Stomach (tissue), 9 donors: ENCODE results near the gene SPTY2D1. TPM values are rescaled to one million over a fixed set of nuclear protein-coding genes. Genes with fewer than 3 reads are reported as not detected.

ENCODE experiments used
- DNase-seq, 2 donors: peaks; one replicate each; pipeline versions ENCODE4 v3.0.0 to v3.0.0-alpha.2; 2013 to 2019
- H3K27ac ChIP-seq, 5 donors: fragments of 200-600 bp in 4 of 5; sonication (generic) in 4 of 5; one replicate each; pipeline ENCODE4 v1.5.1; 2013 to 2019; ENCODE audit warnings: mild to moderate bottlenecking in 1 of 5, moderate library complexity in 1 of 5
- H3K27me3 ChIP-seq, 3 donors: fragments of 200-600 bp; sonication (generic); one replicate each; pipeline ENCODE4 v1.5.1; 2017 to 2019; ENCODE audit warnings: mixed run types in 1 of 3
- H3K36me3 ChIP-seq, 4 donors: fragments of 200-600 bp; sonication (generic); 1 replicate in 3 of 4; 2 replicates in 1 of 4; pipeline ENCODE4 v1.5.1; 2016 to 2019
- H3K4me1 ChIP-seq, 4 donors: fragments of 200-600 bp; sonication (generic); one replicate each; pipeline ENCODE4 v1.5.1; 2016 to 2019
- H3K4me3 ChIP-seq, 4 donors: fragments of 200-600 bp; sonication (generic) in 3 of 4; one replicate each; pipeline ENCODE4 v1.5.1; 2016 to 2019; ENCODE audit warnings: mild to moderate bottlenecking in 1 of 4
- H3K9me3 ChIP-seq, 4 donors: fragments of 200-600 bp; sonication (generic); one replicate each; pipeline ENCODE4 v1.5.1; 2016 to 2019
- EP300 ChIP-seq: sonication (generic); formaldehyde crosslinking; IDR thresholded peaks from one replicate; pipeline ENCODE4 v1.6.1; 2017; ENCODE audit warnings: antibody characterized with exemption
- POLR2A ChIP-seq, 4 donors: fragments of 450-650 bp; IDR thresholded peaks; one replicate each; pipeline ENCODE4 v1.6.1; 2016; ENCODE audit warnings: antibody characterized with exemption in 4 of 4, control low read depth in 2 of 4, mild to moderate bottlenecking in 1 of 4, moderate library complexity in 1 of 4
- POLR2AphosphoS5 ChIP-seq, 3 donors: sonication (generic); formaldehyde crosslinking; IDR thresholded peaks; one replicate each; pipeline ENCODE4 v1.6.1; 2016; ENCODE audit warnings: antibody characterized with exemption in 3 of 3
- WGBS, 5 donors: extraction: QIAGEN DNeasy Blood & Tissue Kit in 3 of 5; methylation state at CpG; one replicate each; pipeline versions ENCODE4 v1.1.5 to v1.1.7; 2013 to 2018; 5-methylcytosine and 5-hydroxymethylcytosine counted together
- intact Hi-C: fragments of 100-400 bp; cut with DNase I; formaldehyde crosslinking; loops from one replicate; pipeline ENCODE4 v1.15.1; 2023; ENCODE audit warnings: low total_unique reads
- polyA plus RNA-seq, 3 donors: library from polyadenylated mRNA; stranded (reverse); fragments of 200-250 nt; gene quantifications; one replicate each; pipeline ENCODE4 v1.2.3, GENCODE V29; 2013
- total RNA-seq, 5 donors: library from RNA; depleted of rRNA; stranded (reverse); fragments of >200 nt; gene quantifications; one replicate each; pipeline versions ENCODE4 v1.1.0 to v1.2.3, GENCODE V29; 2014 to 2016
- TF ChIP-seq, protein P1 (sequence below), 7 experiments: fragments of 450-650 bp in 4 of 7; fragments of 200-600 bp in 3 of 7; sonication (generic) in 3 of 7; IDR thresholded peaks; one replicate each; pipeline ENCODE4 v1.5.1; 2016 to 2019; ENCODE audit warnings: antibody characterized with exemption in 7 of 7, control low read depth in 2 of 7, mild to moderate bottlenecking in 1 of 7
- donor health status: healthy with polysubstance abuse.
- donor health status: Bipolar disorder and iron deficiency.
- donor health status: healthy.

The SPTY2D1 gene
- total and polyA plus RNA-seq, 8 donors = 3.0 to 24.3 (median 7.6) TPM

DNA sequence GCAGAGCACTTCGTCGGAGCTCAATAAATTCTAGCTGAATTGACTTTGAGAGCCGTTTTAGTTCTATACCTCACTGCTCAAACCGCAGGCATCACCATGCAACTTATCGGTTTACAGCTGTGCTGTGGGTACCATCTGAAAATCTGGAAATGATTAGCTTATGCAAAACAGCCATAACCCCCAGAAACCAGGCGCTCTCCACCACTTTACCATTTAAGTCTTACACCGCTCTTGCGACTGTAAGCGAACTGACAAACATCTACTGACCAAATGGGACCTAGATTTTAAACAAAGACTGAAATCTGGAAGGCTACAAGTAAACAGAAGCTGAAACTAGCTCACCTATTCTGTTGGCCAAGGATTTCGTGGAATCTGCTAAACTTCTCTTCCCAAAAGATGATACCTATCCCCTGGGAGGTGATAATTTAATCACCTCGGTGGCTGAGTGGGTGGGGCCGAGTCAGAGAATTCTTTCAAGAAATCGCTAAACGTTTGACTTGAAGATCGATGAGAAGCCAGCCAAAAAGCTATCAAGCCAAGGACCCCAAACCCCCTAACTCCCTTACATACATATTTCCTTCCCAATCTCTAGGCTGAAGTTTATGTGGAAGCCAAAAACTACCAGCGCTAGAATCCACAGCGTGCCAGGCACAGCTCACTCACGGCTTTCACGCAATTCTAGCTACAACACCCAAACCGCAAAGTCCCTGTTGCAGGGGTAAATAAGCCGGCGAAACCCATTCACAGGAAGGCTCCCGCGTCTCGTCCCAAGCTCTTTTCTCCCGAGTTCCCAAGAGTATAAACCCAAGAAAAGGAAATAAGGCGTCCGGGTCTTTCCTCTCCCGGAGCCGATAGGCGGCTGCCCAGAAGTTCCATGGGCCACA lies 644 bp downstream of the SPTY2D1 start:
- no peaks in the 10 kb centered on the region for H3K27me3 ChIP-seq
- peak overlapping the region; percentile 85 to 97 (median 94) for H3K27ac ChIP-seq
- H3K36me3 ChIP-seq = no peaks in the 10 kb centered on the region
- WGBS, 5 donors = 3 to 8% (median 5%) methylated on average over 31 of the region's 31 CpGs
- peak overlapping the region; percentile 66 to 97 (median 86) for H3K4me3 ChIP-seq
- H3K9me3 ChIP-seq = no peaks in the 10 kb centered on the region
- TF ChIP-seq EP300 (no peak), POLR2A (IDR thresholded peaks at IDR 0.05) (no peak), POLR2AphosphoS5 (IDR thresholded peaks at IDR 0.05) (no peak)
- TF ChIP-seq, protein P1, sequence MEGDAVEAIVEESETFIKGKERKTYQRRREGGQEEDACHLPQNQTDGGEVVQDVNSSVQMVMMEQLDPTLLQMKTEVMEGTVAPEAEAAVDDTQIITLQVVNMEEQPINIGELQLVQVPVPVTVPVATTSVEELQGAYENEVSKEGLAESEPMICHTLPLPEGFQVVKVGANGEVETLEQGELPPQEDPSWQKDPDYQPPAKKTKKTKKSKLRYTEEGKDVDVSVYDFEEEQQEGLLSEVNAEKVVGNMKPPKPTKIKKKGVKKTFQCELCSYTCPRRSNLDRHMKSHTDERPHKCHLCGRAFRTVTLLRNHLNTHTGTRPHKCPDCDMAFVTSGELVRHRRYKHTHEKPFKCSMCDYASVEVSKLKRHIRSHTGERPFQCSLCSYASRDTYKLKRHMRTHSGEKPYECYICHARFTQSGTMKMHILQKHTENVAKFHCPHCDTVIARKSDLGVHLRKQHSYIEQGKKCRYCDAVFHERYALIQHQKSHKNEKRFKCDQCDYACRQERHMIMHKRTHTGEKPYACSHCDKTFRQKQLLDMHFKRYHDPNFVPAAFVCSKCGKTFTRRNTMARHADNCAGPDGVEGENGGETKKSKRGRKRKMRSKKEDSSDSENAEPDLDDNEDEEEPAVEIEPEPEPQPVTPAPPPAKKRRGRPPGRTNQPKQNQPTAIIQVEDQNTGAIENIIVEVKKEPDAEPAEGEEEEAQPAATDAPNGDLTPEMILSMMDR (IDR thresholded peaks at IDR 0.05) = no peak
- intact Hi-C loops = no loop called here
- H3K4me1 ChIP-seq = peaks cover 12 to 46% (median 40%) of the 10 kb centered on the region in 4 donors
- DNase-seq = peak in 1 of 2 donors; percentile 12

DNA sequence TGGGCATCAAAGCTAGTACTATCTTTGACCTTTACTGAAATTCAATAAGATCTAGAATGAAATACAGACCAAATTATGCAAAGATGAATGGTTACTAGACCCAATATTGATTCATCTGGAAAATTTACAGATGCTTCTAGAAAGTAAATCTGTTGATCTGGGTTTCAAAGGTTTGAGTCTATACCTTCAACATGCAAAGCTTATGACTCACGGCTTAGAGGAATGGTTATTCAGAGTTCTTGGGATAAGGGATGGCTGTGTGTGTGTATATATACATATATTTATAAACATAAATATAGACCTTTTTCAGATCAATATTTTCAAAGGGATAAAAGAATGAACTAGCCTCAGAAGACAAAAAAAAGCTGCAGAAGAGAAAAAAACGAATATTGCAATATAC lies 1.3 kb downstream of the SPTY2D1 start:
- H3K27ac ChIP-seq = peak overlapping the region in 1 of 5 donors; percentile 97
- H3K4me1 ChIP-seq = peaks cover 12 to 52% (median 41%) of the 10 kb centered on the region in 4 donors
- H3K27me3 ChIP-seq = no peaks in the 10 kb centered on the region
- no peak for TF ChIP-seq EP300
- TF ChIP-seq, protein P1 (IDR thresholded peaks at IDR 0.05) = no peak
- no peak for TF ChIP-seq POLR2AphosphoS5 (IDR thresholded peaks at IDR 0.05)
- TF ChIP-seq POLR2A (IDR thresholded peaks at IDR 0.05) = no peak
- WGBS, 5 donors = 34 to 44% (median 40%) methylated on average over 2 of the region's 2 CpGs
- H3K4me3 ChIP-seq = peak overlapping the region; percentile 66 to 97 (median 86)
- no peak for DNase-seq
- no peaks in the 10 kb centered on the region for H3K9me3 ChIP-seq
- intact Hi-C loops = no loop called here
- H3K36me3 ChIP-seq = no peaks in the 10 kb centered on the region

DNA sequence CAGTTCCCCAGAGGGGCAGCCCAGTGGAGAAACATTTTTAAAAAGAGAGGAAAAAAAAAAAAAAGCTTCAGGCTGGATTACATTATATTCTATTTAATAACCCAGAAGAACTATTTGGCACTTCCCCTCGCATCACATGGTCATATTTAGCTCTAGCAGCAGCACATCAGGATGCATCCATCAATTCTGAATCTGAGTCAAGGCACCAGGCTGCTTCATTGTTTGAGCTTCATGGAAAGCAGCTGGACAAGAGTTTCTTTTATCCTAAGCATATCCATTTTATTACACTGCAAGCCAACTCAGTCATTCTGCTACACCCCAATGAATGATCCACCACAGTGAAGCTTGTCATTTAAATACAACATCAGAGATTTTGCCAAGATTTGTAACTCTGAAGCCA lies 10.0 kb downstream of the SPTY2D1 start:
- TF ChIP-seq POLR2A (IDR thresholded peaks at IDR 0.05) (no peak), EP300 (no peak), POLR2AphosphoS5 (IDR thresholded peaks at IDR 0.05) (no peak)
- TF ChIP-seq, protein P1 (IDR thresholded peaks at IDR 0.05) = no peak
- H3K9me3 ChIP-seq = no peaks in the 10 kb centered on the region
- no peak overlapping the region for H3K4me3 ChIP-seq
- H3K27me3 ChIP-seq = no peaks in the 10 kb centered on the region
- intact Hi-C loops = no loop called here
- no peaks in the 10 kb centered on the region for H3K36me3 ChIP-seq
- no peak for DNase-seq
- peaks cover 0 to 41% (median 26%) of the 10 kb centered on the region in 4 donors for H3K4me1 ChIP-seq
- 63 to 95% (median 86%) methylated on average over 1 of the region's 1 CpG for WGBS, 5 donors
- H3K27ac ChIP-seq = no peak overlapping the region

DNA sequence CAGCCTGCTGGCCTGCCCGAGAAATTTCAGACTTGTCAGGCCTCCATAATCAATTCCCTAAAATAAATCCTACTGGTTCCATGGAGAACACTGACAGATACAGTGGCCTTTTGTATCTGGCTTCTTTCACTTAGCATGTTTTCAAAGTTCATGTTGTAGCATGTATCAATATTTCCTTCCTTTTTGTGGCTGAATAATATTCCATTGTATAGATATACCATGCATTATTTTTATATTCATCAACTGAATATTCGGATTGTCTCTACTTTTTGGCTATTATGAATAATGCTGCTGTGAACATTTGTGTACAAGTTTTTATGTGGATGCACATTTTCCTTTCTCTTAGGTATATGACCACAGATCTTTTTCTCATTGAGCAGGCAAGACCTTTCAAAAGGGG lies 10.4 kb downstream of the SPTY2D1 start:
- intact Hi-C loops = no loop called here

More for the DNA sequence above, 10.4 kb downstream of the SPTY2D1 start:
- 94 to 99% (median 96%) methylated on average over 2 of the region's 2 CpGs for WGBS, 5 donors
- Histone ChIP-seq H3K9me3 (no peaks in the 10 kb centered on the region), H3K4me1 (peaks cover 3 to 41% (median 29%) of the 10 kb centered on the region in 4 donors), H3K27ac (no peak overlapping the region), H3K27me3 (no peaks in the 10 kb centered on the region), H3K36me3 (no peaks in the 10 kb centered on the region), H3K4me3 (no peak overlapping the region)
- no peak for TF ChIP-seq POLR2AphosphoS5 (IDR thresholded peaks at IDR 0.05)
- TF ChIP-seq POLR2A (IDR thresholded peaks at IDR 0.05) = no peak
- no peak for TF ChIP-seq EP300
- TF ChIP-seq, protein P1 (IDR thresholded peaks at IDR 0.05) = no peak
- no peak for DNase-seq
